GM23248 (cell line): Measurements from ENCODE around the gene MAP4K1.

Experiments used
- EZH2 ChIP-seq: fragments of 200-600 bp; sonication (generic); IDR thresholded peaks from 2 replicates; pipeline ENCODE4 v1.6.1; 2018; ENCODE audit warnings: antibody characterized with exemption, mild to moderate bottlenecking; ENCODE audit not compliant: insufficient read depth, poor library complexity, severe bottlenecking
- EZH2phosphoT487 ChIP-seq: fragments of 200-600 bp; sonication (generic); IDR thresholded peaks from 2 replicates; pipeline ENCODE4 v1.6.1; 2018; ENCODE audit warnings: antibody characterized with exemption, moderate library complexity, mild to moderate bottlenecking, low read depth; ENCODE audit not compliant: insufficient read depth

DNA sequence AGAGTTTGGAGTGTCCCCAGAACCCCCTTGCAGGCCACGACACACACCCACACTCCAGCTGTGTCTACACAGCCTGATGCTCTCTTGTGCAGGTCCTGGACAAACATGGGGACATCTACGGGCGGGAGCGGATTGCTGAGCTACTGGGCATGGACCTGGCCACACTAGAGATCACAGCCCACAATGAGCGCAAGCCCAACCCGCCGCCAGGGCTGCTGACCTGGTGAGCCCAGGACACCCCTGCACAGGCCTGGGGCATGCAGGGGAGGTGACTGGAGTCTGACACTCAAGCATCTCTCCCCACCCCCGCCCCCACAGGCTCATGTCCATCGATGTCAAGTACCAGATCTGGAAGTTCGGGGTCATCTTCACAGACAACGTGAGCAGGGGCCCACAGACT, 39.9 kb downstream of the MAP4K1 start:
- TF ChIP-seq EZH2 (no peak), EZH2phosphoT487 (no peak)
